LNCAP (cell line): ENCODE results near the gene TTC9B.

ENCODE experiments used
- TF ChIP-seq, protein P1 (sequence below): fragments of 450-650 bp; IDR thresholded peaks from 2 replicates; pipeline ENCODE4 v1.5.1; 2017; ENCODE audit warnings: mild to moderate bottlenecking

Gene TTC9B

DNA sequence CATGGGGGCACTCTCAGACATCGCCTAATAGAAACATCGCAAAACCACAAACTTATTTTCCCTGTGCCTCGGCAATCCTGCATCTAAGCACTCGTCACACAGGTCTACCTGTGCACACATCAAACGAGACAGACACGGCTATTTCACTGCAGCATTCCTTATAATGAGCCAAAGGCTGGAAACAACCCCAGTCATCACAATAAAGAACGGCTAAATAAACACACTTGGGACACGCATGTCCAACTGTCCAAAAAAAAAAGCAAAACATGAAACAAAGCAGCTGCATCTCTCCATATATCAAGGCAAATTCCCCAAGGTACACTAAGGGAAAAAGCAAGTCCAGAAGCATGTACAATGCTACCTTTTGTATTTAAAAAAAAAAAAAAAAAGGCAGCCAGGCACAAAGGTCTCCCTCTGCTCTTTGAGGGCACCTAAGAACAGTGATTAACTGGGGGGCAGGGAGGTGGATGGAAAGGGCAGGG is 35.5 kb upstream of the TTC9B start:
- TF ChIP-seq, protein P1, sequence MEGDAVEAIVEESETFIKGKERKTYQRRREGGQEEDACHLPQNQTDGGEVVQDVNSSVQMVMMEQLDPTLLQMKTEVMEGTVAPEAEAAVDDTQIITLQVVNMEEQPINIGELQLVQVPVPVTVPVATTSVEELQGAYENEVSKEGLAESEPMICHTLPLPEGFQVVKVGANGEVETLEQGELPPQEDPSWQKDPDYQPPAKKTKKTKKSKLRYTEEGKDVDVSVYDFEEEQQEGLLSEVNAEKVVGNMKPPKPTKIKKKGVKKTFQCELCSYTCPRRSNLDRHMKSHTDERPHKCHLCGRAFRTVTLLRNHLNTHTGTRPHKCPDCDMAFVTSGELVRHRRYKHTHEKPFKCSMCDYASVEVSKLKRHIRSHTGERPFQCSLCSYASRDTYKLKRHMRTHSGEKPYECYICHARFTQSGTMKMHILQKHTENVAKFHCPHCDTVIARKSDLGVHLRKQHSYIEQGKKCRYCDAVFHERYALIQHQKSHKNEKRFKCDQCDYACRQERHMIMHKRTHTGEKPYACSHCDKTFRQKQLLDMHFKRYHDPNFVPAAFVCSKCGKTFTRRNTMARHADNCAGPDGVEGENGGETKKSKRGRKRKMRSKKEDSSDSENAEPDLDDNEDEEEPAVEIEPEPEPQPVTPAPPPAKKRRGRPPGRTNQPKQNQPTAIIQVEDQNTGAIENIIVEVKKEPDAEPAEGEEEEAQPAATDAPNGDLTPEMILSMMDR = no peak

DNA sequence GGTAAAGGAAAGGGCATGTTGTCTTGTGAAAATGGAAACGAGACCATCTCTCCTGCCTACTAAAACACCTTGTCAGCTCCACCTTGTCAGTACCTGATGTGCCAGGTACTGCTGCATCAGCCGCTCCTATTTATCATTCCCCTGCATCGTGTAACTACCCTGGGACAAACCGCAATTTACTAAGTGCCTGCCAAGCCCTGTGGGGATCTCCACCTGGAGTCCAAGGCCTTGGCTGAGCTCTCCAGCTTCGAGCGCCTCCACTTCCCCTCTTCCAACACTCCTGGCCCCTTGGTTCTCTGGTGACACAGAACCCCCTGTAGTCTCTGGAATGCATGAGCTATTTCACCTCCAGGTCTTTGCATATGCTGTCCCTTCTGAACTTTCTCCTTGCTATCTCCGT is 34.2 kb upstream of the TTC9B start:
- TF ChIP-seq, protein P1 = no peak

DNA sequence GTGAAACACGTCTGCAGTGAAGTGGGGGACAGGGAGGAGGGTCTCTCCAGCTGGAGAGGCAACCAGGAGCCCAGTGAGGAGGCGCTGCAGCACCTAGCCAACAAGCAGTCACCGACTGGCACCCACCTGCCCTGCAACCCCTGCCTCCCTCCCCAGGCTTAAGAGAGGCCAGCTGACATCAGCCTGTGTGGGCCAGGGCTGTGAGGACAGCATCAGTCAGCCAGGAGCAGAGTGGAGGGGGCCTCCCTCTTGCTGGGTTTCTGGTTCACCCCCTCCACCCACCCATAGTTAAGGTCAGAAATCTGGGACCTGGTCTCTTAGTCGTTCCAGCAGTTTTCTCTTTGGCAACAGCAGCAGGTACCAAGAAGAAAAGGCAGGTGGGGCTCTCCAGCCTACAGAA is 33.8 kb upstream of the TTC9B start:
- TF ChIP-seq, protein P1 = no peak

DNA sequence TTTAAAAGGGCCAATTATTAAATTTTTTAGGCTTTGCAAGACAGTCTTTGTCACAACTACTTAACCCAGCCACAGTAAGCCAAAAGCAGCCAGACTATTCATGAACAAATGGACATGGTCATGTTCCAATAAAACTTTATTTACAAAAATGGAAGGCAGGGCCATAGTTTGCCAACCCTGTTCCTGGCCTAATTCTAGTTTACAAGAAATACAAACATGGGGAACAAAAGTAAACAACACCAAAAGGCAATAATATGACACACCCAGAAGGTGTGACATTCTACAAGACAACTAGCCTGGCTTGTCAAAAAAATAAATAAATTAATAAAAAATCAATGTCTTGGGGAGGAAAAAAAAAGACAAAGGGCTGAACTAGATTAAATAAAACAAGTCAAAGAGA is 33.1 kb upstream of the TTC9B start:
- TF ChIP-seq, protein P1 = no peak

DNA sequence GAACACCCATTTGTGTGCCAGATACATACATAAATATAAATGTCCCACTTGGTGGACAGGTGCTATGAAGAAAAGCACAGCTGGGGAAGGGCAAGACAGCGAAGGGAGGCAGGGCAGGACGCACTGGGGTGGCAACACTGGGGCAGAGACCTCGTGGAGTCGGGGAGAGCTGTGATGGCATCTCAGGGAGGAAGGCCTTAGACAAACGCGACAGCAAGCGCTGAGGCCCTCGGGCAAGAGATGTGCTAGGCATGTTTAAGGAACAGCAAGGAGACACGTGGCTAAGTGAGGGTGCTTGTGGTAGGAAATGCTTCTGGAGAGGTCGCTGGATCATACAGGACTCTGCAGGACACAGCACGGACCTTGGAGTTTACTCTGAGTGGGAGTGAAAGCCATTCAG is 31.6 kb upstream of the TTC9B start:
- TF ChIP-seq, protein P1 = no peak

DNA sequence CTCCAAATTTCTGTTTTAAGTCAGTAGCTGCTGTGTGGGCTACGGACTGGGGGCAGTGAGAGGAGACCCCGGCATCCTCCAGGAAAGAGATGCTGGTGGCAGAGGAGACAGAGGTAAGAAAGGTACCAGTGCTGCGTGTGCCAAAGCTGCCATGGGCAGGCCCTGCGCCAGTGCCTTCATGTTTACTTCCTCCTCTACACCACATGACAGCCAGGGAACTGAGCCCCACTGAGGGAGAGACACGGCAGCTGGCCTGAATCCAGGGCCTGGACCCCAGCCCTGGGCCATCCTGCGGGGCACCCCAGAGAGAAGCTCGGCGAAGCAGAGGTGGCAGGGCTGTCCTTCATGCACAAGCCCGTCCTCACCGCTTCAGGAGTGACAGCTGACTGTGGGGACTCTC is 31.0 kb upstream of the TTC9B start:
- TF ChIP-seq, protein P1 = no peak

DNA sequence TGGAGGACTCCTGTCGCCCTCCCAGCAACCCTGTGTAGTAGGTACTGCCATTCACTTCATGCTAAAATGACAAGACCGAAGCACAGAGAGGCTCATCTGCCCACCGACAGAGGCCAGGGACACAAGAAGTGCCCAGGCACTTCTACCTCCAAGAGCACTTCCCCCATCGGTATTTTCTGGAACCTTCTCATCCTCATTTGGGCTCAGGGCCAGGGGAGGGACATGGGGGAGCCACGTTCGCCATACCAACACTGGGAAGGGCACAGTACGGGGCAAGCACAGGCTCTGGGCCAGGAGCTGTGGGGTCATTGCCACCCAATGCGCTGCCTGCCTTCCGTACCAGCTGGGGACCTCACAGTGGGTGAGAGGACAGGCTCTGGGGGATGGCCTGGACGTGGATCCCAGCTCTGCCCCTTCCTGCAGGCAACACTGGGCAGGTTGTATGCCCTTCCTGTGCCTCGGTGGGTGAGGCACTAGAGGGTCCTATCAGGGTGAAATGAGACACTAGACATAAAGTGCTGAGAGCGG is 29.6 kb upstream of the TTC9B start:
- TF ChIP-seq, protein P1 = no peak

DNA sequence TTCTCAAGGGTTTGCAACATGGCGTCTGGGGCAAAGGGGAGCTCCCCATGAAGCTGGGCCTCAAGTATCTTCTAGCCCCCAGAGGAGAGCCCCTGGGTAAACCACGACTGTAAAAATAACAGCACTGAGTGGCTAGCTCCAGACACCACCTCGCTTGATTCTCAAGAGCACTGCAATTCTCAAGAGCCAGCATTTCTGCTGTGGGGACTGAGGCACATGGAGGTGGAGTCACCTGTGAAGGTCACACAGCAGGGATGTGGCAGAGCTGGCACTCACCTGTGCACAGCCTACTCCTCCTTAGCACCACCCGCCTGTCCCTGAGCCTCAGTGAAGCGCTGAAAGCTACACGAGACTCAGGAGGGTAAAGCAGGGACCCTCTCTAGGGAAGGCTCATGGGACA is 29.0 kb upstream of the TTC9B start:
- TF ChIP-seq, protein P1 = no peak
